SK-N-SH treated with all-trans-retinoic acid at 6 μM for 48 hours (cell line): Measurements from ENCODE around the gene LCE3B.

Experiments
- ATAC-seq: fragments of 200-7000 bp; cut with Tn5 transposase; 3 replicates; pipeline ENCODE4 v1.9.1; 2020; ENCODE audit warnings: mild to moderate bottlenecking, moderate library complexity
- ARNTL ChIP-seq: fragments of 450-650 bp; formaldehyde crosslinking; IDR thresholded peaks from 2 replicates; pipeline ENCODE4 v1.5.0; 2020; ENCODE audit warnings: low read depth, mild to moderate bottlenecking, moderate library complexity, borderline replicate concordance
- BACH2 ChIP-seq: fragments of 250-450 bp; sonication (Bioruptor Pico); IDR thresholded peaks from 2 replicates; pipeline ENCODE4 v1.9.0; 2021; ENCODE audit warnings: mild to moderate bottlenecking, borderline replicate concordance
- CSDC2 ChIP-seq: fragments of 250-450 bp; sonication (Bioruptor Pico); IDR thresholded peaks from 2 replicates; pipeline ENCODE4 v1.5.0; 2020; ENCODE audit warnings: mild to moderate bottlenecking, moderate library complexity
- ESRRG ChIP-seq: fragments of 250-450 bp; sonication (Bioruptor Pico); IDR thresholded peaks from 2 replicates; pipeline ENCODE4 v1.6.1; 2021; ENCODE audit warnings: mild to moderate bottlenecking
- GLIS3 ChIP-seq: fragments of 250-450 bp; sonication (Bioruptor Pico); IDR thresholded peaks from 2 replicates; pipeline ENCODE4 v1.5.0; 2020; ENCODE audit warnings: mild to moderate bottlenecking, moderate library complexity
- ISL1 ChIP-seq: fragments of 250-450 bp; sonication (Bioruptor Pico); IDR thresholded peaks from 2 replicates; pipeline ENCODE4 v2.1.2; 2022; ENCODE audit warnings: mild to moderate bottlenecking, moderate library complexity
- OSR1 ChIP-seq: fragments of 250-450 bp; sonication (Bioruptor Pico); IDR thresholded peaks from 2 replicates; pipeline ENCODE4 v1.8.0; 2022; ENCODE audit warnings: moderate library complexity, mild to moderate bottlenecking, inconsistent platforms
- PPARA ChIP-seq: fragments of 250-450 bp; sonication (Bioruptor Pico); IDR thresholded peaks from 2 replicates; pipeline ENCODE4 v1.5.0; 2020; ENCODE audit warnings: mild to moderate bottlenecking, borderline replicate concordance
- RARB ChIP-seq: fragments of 250-450 bp; sonication (Bioruptor Pico); IDR thresholded peaks from 2 replicates; pipeline ENCODE4 v1.8.0; 2021; ENCODE audit warnings: mild to moderate bottlenecking, moderate library complexity
- SNAI2 ChIP-seq: fragments of 250-450 bp; sonication (Bioruptor Pico); IDR thresholded peaks from 2 replicates; pipeline ENCODE4 v1.5.0; 2020; ENCODE audit warnings: mild to moderate bottlenecking, moderate library complexity
- TCF4 ChIP-seq: fragments of 250-450 bp; sonication (Bioruptor Pico); IDR thresholded peaks from 2 replicates; pipeline ENCODE4 v1.8.0; 2021; ENCODE audit warnings: mild to moderate bottlenecking, moderate library complexity, borderline replicate concordance
- TOX ChIP-seq: fragments of 250-450 bp; sonication (Bioruptor Pico); IDR thresholded peaks from 2 replicates; pipeline ENCODE4 v1.8.0; 2021; ENCODE audit warnings: mild to moderate bottlenecking, moderate library complexity, borderline replicate concordance
- ZFP3 ChIP-seq: fragments of 250-450 bp; sonication (Bioruptor Pico); IDR thresholded peaks from 2 replicates; pipeline ENCODE4 v1.5.0; 2020; ENCODE audit warnings: mild to moderate bottlenecking, moderate library complexity
- ZFP30 ChIP-seq: fragments of 450-650 bp; formaldehyde crosslinking; IDR thresholded peaks from 2 replicates; pipeline ENCODE4 v1.5.0; 2022; ENCODE audit warnings: mild to moderate bottlenecking, moderate library complexity
- ZNF565 ChIP-seq: fragments of 450-650 bp; formaldehyde crosslinking; conservative IDR thresholded peaks from 2 replicates; pipeline ENCODE4 v1.5.0; 2020; ENCODE audit warnings: low read depth, mild to moderate bottlenecking, moderate library complexity
- ZNF70 ChIP-seq: fragments of 450-650 bp; formaldehyde crosslinking; IDR thresholded peaks from 2 replicates; pipeline ENCODE4 v1.5.0; 2020; ENCODE audit warnings: mild to moderate bottlenecking, moderate library complexity
- ZNF8 ChIP-seq: fragments of 450-650 bp; formaldehyde crosslinking; IDR thresholded peaks from 2 replicates; pipeline ENCODE4 v1.5.0; 2020; ENCODE audit warnings: mild to moderate bottlenecking, moderate library complexity
- TF ChIP-seq, protein P1 (sequence below): fragments of 250-450 bp; sonication (Bioruptor Pico); IDR thresholded peaks from 2 replicates; pipeline ENCODE4 v1.8.0; 2020; ENCODE audit warnings: mild to moderate bottlenecking, moderate library complexity, borderline replicate concordance
- TF ChIP-seq, protein P2 (sequence below): fragments of 250-450 bp; sonication (Bioruptor Pico); IDR thresholded peaks from 2 replicates; pipeline ENCODE4 v1.8.0; 2021; ENCODE audit warnings: low read depth, mild to moderate bottlenecking, moderate library complexity, borderline replicate concordance
- TF ChIP-seq, protein P3 (sequence below): fragments of 250-450 bp; sonication (Bioruptor Pico); IDR thresholded peaks from 2 replicates; pipeline ENCODE4 v1.5.1; 2021; ENCODE audit warnings: mild to moderate bottlenecking, moderate library complexity
- TF ChIP-seq, protein P4 (sequence below): fragments of 250-450 bp; sonication (Bioruptor Pico); IDR thresholded peaks from 2 replicates; pipeline ENCODE4 v1.5.0; 2020; ENCODE audit warnings: mild to moderate bottlenecking, moderate library complexity
- TF ChIP-seq, protein P5 (sequence below): fragments of 250-450 bp; sonication (Bioruptor Pico); IDR thresholded peaks from 2 replicates; pipeline ENCODE4 v1.5.1; 2020; ENCODE audit warnings: low read depth, mild to moderate bottlenecking, moderate library complexity

LCE3B gene

DNA sequence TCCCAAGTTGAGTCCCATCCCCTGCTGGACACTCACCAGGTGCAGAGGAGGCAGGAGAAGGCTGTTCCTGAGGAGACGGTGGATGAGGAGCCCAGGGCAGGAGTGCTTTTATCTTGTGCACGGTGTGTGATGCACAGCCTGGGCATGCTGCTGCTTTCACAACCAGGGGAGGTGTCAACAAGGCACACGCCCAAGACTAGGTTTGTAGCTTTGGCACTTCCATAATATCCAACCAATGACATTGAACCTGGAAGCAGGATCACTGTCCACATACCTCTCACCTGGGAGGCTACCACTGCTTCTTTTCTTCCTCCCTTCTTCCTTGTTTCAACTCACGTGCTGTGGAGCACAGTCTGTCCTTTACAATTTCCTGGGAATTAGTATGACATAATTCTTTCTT, 33.2 kb upstream of the LCE3B start, which contains the start of gene LCE3D:
Gene LCE3D, minus strand, starts transcription at position 84 of the 400 bp plus-strand sequence. CDS start 580 bp downstream, outside the sequence.
- ATAC-seq: no peak

DNA sequence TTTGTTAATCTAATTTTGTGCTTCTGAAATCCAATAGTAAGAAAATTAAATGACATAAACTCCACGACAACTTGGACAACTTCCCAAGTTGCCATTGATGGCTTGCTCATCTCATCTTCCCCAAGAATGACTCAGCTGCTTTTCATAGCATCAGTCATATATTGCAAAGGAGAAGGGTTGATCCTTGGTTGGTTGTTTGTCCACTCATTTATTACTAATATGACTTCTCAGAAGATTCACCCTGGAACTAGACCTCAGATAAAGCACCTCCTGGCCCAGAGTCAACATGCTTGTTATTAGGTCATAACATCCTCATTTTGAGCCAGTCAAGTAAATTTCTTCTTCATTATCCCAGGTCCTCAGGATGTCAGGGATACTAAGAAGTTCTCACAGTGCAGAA, 31.0 kb upstream of the LCE3B start:
- no peak for ATAC-seq

More for the DNA sequence above, 33.2 kb upstream of the LCE3B start, which contains the start of gene LCE3D:
- TF ChIP-seq CSDC2 (no peak), ISL1 (no peak), RARB (CRISPR knock-in tag) (no peak), ZFP3 (CRISPR knock-in tag) (no peak), ZNF565 (CRISPR knock-in tag) (no peak), PPARA (CRISPR knock-in tag) (no peak), ZNF8 (CRISPR knock-in tag) (no peak), ARNTL (no peak), TOX (CRISPR knock-in tag) (no peak), ESRRG (no peak), ZNF70 (CRISPR knock-in tag) (no peak)
- TF ChIP-seq, protein P1, sequence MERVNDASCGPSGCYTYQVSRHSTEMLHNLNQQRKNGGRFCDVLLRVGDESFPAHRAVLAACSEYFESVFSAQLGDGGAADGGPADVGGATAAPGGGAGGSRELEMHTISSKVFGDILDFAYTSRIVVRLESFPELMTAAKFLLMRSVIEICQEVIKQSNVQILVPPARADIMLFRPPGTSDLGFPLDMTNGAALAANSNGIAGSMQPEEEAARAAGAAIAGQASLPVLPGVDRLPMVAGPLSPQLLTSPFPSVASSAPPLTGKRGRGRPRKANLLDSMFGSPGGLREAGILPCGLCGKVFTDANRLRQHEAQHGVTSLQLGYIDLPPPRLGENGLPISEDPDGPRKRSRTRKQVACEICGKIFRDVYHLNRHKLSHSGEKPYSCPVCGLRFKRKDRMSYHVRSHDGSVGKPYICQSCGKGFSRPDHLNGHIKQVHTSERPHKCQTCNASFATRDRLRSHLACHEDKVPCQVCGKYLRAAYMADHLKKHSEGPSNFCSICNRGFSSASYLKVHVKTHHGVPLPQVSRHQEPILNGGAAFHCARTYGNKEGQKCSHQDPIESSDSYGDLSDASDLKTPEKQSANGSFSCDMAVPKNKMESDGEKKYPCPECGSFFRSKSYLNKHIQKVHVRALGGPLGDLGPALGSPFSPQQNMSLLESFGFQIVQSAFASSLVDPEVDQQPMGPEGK: no peak
- TF ChIP-seq, protein P2, sequence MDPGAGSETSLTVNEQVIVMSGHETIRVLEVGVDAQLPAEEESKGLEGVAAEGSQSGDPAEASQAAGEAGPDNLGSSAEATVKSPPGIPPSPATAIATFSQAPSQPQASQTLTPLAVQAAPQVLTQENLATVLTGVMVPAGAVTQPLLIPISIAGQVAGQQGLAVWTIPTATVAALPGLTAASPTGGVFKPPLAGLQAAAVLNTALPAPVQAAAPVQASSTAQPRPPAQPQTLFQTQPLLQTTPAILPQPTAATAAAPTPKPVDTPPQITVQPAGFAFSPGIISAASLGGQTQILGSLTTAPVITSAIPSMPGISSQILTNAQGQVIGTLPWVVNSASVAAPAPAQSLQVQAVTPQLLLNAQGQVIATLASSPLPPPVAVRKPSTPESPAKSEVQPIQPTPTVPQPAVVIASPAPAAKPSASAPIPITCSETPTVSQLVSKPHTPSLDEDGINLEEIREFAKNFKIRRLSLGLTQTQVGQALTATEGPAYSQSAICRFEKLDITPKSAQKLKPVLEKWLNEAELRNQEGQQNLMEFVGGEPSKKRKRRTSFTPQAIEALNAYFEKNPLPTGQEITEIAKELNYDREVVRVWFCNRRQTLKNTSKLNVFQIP (CRISPR knock-in tag): no peak
- TF ChIP-seq, protein P3, sequence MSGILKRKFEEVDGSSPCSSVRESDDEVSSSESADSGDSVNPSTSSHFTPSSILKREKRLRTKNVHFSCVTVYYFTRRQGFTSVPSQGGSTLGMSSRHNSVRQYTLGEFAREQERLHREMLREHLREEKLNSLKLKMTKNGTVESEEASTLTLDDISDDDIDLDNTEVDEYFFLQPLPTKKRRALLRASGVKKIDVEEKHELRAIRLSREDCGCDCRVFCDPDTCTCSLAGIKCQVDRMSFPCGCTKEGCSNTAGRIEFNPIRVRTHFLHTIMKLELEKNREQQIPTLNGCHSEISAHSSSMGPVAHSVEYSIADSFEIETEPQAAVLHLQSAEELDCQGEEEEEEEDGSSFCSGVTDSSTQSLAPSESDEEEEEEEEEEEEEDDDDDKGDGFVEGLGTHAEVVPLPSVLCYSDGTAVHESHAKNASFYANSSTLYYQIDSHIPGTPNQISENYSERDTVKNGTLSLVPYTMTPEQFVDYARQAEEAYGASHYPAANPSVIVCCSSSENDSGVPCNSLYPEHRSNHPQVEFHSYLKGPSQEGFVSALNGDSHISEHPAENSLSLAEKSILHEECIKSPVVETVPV (CRISPR knock-in tag): no peak

More for the DNA sequence above, 31.0 kb upstream of the LCE3B start:
- TF ChIP-seq ZFP30 (CRISPR knock-in tag) (no peak), GLIS3 (CRISPR knock-in tag) (no peak), ARNTL (no peak), ZNF565 (CRISPR knock-in tag) (no peak), PPARA (CRISPR knock-in tag) (no peak), BACH2 (CRISPR knock-in tag) (no peak), OSR1 (CRISPR knock-in tag) (no peak), SNAI2 (CRISPR knock-in tag) (no peak), RARB (CRISPR knock-in tag) (no peak), TCF4 (CRISPR knock-in tag) (no peak), ZFP3 (CRISPR knock-in tag) (no peak), ESRRG (no peak), ZNF70 (CRISPR knock-in tag) (no peak), CSDC2 (no peak), TOX (CRISPR knock-in tag) (no peak)
- TF ChIP-seq, protein P3 (CRISPR knock-in tag): no peak
- TF ChIP-seq, protein P2 (CRISPR knock-in tag): no peak
- TF ChIP-seq, protein P4, sequence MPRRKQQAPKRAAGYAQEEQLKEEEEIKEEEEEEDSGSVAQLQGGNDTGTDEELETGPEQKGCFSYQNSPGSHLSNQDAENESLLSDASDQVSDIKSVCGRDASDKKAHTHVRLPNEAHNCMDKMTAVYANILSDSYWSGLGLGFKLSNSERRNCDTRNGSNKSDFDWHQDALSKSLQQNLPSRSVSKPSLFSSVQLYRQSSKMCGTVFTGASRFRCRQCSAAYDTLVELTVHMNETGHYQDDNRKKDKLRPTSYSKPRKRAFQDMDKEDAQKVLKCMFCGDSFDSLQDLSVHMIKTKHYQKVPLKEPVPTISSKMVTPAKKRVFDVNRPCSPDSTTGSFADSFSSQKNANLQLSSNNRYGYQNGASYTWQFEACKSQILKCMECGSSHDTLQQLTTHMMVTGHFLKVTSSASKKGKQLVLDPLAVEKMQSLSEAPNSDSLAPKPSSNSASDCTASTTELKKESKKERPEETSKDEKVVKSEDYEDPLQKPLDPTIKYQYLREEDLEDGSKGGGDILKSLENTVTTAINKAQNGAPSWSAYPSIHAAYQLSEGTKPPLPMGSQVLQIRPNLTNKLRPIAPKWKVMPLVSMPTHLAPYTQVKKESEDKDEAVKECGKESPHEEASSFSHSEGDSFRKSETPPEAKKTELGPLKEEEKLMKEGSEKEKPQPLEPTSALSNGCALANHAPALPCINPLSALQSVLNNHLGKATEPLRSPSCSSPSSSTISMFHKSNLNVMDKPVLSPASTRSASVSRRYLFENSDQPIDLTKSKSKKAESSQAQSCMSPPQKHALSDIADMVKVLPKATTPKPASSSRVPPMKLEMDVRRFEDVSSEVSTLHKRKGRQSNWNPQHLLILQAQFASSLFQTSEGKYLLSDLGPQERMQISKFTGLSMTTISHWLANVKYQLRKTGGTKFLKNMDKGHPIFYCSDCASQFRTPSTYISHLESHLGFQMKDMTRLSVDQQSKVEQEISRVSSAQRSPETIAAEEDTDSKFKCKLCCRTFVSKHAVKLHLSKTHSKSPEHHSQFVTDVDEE: no peak
- TF ChIP-seq, protein P5, sequence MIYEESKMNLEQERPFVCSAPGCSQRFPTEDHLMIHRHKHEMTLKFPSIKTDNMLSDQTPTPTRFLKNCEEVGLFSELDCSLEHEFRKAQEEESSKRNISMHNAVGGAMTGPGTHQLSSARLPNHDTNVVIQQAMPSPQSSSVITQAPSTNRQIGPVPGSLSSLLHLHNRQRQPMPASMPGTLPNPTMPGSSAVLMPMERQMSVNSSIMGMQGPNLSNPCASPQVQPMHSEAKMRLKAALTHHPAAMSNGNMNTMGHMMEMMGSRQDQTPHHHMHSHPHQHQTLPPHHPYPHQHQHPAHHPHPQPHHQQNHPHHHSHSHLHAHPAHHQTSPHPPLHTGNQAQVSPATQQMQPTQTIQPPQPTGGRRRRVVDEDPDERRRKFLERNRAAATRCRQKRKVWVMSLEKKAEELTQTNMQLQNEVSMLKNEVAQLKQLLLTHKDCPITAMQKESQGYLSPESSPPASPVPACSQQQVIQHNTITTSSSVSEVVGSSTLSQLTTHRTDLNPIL (CRISPR knock-in tag): no peak
